Adrenal gland (tissue), 5 donors: ENCODE results near the gene OPCML.

Experiments
- POLR2A ChIP-seq, 2 donors: fragments of 450-650 bp; IDR thresholded peaks; one replicate each; pipeline ENCODE4 v1.6.1; 2017; ENCODE audit warnings: antibody characterized with exemption in 2 of 2, mild to moderate bottlenecking in 2 of 2, moderate library complexity in 1 of 2
- TF ChIP-seq, protein P1 (sequence below), 6 experiments: fragments of 450-650 bp in 4 of 6; fragments of 200-600 bp in 2 of 6; sonication (generic) in 1 of 6; IDR thresholded peaks; 1 replicate in 5 of 6; 2 replicates in 1 of 6; pipeline versions ENCODE4 v1.5.1 to v1.8.0; 2016 to 2021; ENCODE audit warnings: antibody characterized with exemption in 6 of 6, mild to moderate bottlenecking in 2 of 6, moderate library complexity in 1 of 6
- donor health status: DM: no; HTN: no; CAD: no.

DNA sequence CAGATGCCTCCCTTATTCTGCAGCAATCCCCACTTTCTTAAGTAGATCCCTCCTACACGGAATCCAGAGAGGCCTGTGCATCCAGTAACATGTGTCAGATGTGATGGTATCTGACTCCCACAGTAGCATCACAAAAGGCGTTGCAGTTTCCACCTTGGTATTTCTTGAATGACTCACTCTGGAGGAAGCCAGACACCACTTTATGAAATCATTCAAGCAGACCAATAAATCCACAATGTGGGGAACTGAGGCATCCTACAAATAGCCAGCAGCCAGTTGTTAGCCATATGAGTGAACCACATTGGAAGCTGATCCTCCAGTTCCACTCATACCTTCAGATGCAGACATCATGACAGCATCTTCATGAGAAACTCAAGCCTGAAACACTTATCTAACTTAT is 798.1 kb downstream of the OPCML start:
- TF ChIP-seq POLR2A (IDR thresholded peaks at IDR 0.05), result no peak
- TF ChIP-seq, protein P1, sequence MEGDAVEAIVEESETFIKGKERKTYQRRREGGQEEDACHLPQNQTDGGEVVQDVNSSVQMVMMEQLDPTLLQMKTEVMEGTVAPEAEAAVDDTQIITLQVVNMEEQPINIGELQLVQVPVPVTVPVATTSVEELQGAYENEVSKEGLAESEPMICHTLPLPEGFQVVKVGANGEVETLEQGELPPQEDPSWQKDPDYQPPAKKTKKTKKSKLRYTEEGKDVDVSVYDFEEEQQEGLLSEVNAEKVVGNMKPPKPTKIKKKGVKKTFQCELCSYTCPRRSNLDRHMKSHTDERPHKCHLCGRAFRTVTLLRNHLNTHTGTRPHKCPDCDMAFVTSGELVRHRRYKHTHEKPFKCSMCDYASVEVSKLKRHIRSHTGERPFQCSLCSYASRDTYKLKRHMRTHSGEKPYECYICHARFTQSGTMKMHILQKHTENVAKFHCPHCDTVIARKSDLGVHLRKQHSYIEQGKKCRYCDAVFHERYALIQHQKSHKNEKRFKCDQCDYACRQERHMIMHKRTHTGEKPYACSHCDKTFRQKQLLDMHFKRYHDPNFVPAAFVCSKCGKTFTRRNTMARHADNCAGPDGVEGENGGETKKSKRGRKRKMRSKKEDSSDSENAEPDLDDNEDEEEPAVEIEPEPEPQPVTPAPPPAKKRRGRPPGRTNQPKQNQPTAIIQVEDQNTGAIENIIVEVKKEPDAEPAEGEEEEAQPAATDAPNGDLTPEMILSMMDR (IDR thresholded peaks at IDR 0.05), result no peak
